ENCODE measurements around the gene SLC4A8.

Gene SLC4A8

DNA sequence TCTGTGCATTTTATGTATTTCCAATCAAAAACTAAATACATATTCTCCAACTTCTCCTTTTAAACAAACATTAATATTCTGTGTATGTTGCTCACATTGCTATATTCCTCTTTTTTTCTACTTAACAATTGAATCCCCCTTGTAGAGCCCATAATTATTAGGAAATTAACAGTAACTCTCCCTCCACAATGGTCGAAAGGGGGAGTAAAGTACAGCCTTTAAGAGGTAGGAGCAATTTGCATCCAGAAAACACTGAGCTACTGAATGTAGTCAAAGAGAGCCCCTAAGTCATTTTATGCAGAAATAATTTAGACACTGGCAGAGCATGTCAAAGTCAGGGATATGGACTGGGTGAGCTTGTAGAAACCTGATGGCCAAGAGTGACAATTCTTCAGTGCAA lies 109.2 kb downstream of the SLC4A8 start:
- H4K20me1 ChIP-seq (ENCODE audit: control insufficient read depth, insufficient read depth, low read depth, low read length), result no peaks in the 10 kb centered on the region
- no peaks in the 10 kb centered on the region for H3K9me2 ChIP-seq (replicated peaks; ENCODE audit: control insufficient read depth, low read length)
- no peaks in the 10 kb centered on the region for H3K79me2 ChIP-seq (ENCODE audit: control insufficient read depth, low read length)
- H3K27ac ChIP-seq (ENCODE audit: low read depth, low read length), result no peak overlapping the region
- no peaks in the 10 kb centered on the region for H3K36me3 ChIP-seq (ENCODE audit: control insufficient read depth, low read length)
- no peaks in the 10 kb centered on the region for H3F3A ChIP-seq (ENCODE audit: control insufficient read depth, insufficient read depth)
- no peak for TF ChIP-seq EZH2phosphoT487 (IDR thresholded peaks at IDR 0.05; ENCODE audit: borderline replicate concordance, low read length)
- TF ChIP-seq, protein P1, sequence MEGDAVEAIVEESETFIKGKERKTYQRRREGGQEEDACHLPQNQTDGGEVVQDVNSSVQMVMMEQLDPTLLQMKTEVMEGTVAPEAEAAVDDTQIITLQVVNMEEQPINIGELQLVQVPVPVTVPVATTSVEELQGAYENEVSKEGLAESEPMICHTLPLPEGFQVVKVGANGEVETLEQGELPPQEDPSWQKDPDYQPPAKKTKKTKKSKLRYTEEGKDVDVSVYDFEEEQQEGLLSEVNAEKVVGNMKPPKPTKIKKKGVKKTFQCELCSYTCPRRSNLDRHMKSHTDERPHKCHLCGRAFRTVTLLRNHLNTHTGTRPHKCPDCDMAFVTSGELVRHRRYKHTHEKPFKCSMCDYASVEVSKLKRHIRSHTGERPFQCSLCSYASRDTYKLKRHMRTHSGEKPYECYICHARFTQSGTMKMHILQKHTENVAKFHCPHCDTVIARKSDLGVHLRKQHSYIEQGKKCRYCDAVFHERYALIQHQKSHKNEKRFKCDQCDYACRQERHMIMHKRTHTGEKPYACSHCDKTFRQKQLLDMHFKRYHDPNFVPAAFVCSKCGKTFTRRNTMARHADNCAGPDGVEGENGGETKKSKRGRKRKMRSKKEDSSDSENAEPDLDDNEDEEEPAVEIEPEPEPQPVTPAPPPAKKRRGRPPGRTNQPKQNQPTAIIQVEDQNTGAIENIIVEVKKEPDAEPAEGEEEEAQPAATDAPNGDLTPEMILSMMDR (IDR thresholded peaks at IDR 0.05; ENCODE audit: low read depth, low read length, poor library complexity, severe bottlenecking), result no peak
- no peaks in the 10 kb centered on the region for H3K9me3 ChIP-seq (ENCODE audit: control insufficient read depth, insufficient read depth, low read length)
- H3K4me1 ChIP-seq (ENCODE audit: control insufficient read depth, low read length), result peaks cover 7% of the 10 kb centered on the region
- H3K4me2 ChIP-seq (ENCODE audit: low read length), result no peak overlapping the region
- no peak overlapping the region for H3K4me3 ChIP-seq (ENCODE audit: low read length)
- peaks cover 28% of the 10 kb centered on the region for H3K27me3 ChIP-seq (ENCODE audit: control insufficient read depth, low read length)

DNA sequence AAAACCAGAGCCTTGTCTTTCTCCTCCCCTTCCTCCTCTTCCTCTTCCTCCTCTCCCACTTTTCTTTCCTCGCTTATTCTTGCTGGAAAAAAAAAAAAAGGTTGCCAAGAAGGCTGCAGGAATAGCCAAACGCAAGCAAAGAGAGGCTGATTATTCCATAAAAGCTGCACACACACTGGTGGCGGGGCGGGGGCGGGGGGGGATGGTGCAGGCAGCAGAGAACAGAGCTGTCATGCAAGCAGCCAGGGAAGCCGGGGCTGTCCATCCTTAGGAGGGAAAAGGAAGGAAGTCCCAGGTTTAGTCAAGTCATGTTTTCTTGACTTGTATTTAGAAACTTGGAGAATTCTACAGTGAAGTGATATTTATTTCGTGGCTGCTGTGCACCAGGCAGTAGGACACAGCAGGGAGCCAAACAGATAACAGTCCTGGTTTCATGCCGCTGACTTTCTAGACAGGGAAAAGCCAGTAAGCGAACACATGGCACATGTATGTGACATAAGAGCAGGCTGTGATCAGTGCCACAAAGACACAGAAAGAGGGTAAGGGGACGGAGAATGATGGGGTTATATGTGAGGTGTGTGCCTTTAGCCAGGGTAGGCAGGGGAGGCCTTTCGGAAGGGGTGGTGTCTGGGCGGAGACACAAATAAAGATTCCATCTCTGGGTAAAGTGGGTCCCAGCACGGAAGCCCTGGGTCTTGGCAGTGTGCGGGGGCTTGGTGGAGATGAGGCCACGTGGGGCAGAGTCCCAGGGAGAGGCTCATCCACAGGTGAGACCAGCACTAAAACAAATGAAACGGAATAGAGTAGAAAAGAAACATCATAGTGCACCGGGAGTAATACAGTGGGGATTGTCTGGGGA lies 109.8 kb downstream of the SLC4A8 start:
- no peak overlapping the region for H3K4me2 ChIP-seq (ENCODE audit: low read length)
- no peak for TF ChIP-seq EZH2phosphoT487 (IDR thresholded peaks at IDR 0.05; ENCODE audit: borderline replicate concordance, low read length)
- TF ChIP-seq, protein P1 (IDR thresholded peaks at IDR 0.05; ENCODE audit: low read depth, low read length, poor library complexity, severe bottlenecking), result no peak
- no peaks in the 10 kb centered on the region for H3F3A ChIP-seq (ENCODE audit: control insufficient read depth, insufficient read depth)
- H3K4me1 ChIP-seq (ENCODE audit: control insufficient read depth, low read length), result peaks cover 7% of the 10 kb centered on the region
- H4K20me1 ChIP-seq (ENCODE audit: control insufficient read depth, insufficient read depth, low read depth, low read length), result no peaks in the 10 kb centered on the region
- H3K9me3 ChIP-seq (ENCODE audit: control insufficient read depth, insufficient read depth, low read length), result no peaks in the 10 kb centered on the region
- H3K27me3 ChIP-seq (ENCODE audit: control insufficient read depth, low read length), result peaks cover 28% of the 10 kb centered on the region
- no peak overlapping the region for H3K4me3 ChIP-seq (ENCODE audit: low read length)
- H3K79me2 ChIP-seq (ENCODE audit: control insufficient read depth, low read length), result no peaks in the 10 kb centered on the region
- H3K27ac ChIP-seq (ENCODE audit: low read depth, low read length), result no peak overlapping the region
- no peaks in the 10 kb centered on the region for H3K9me2 ChIP-seq (replicated peaks; ENCODE audit: control insufficient read depth, low read length)
- no peaks in the 10 kb centered on the region for H3K36me3 ChIP-seq (ENCODE audit: control insufficient read depth, low read length)

DNA sequence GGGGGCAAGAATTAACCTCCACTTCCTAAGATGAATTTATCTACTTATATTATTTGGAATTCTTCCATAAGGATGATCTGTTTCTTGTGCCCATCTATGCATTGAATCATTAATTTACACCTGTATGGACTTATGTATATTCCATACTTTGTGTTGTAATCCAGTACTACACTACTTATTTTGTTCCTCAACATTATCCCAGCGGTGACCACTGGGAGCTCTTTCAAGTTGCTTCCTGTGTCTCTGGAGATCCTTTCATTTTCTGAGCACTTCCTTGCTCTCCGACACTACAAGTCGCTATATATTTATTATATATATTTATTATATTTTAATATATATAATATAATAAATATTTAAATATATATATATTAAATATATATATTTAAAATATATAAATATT lies 111.5 kb downstream of the SLC4A8 start:
- Histone ChIP-seq H3F3A (ENCODE audit: control insufficient read depth, insufficient read depth) (no peaks in the 10 kb centered on the region), H3K27me3 (ENCODE audit: control insufficient read depth, low read length) (peaks cover 16% of the 10 kb centered on the region), H3K4me1 (ENCODE audit: control insufficient read depth, low read length) (peaks cover 7% of the 10 kb centered on the region), H3K79me2 (ENCODE audit: control insufficient read depth, low read length) (no peaks in the 10 kb centered on the region), H3K36me3 (ENCODE audit: control insufficient read depth, low read length) (no peaks in the 10 kb centered on the region), H3K9me3 (ENCODE audit: control insufficient read depth, insufficient read depth, low read length) (no peaks in the 10 kb centered on the region), H3K4me3 (ENCODE audit: low read length) (no peak overlapping the region), H4K20me1 (ENCODE audit: control insufficient read depth, insufficient read depth, low read depth, low read length) (no peaks in the 10 kb centered on the region), H3K27ac (ENCODE audit: low read depth, low read length) (no peak overlapping the region), H3K9me2 (replicated peaks; ENCODE audit: control insufficient read depth, low read length) (no peaks in the 10 kb centered on the region), H3K4me2 (ENCODE audit: low read length) (no peak overlapping the region)
- TF ChIP-seq, protein P1 (IDR thresholded peaks at IDR 0.05; ENCODE audit: low read depth, low read length, poor library complexity, severe bottlenecking), result no peak
- TF ChIP-seq EZH2phosphoT487 (IDR thresholded peaks at IDR 0.05; ENCODE audit: borderline replicate concordance, low read length), result no peak

Measured in DOHH2 (cell line).